Esophagus squamous epithelium (tissue), 4 donors: Measurements from ENCODE around the gene CBFA2T2. TPM values are rescaled to one million over a fixed set of nuclear protein-coding genes. Genes with fewer than 3 reads are reported as not detected.

Experiments used
- total RNA-seq, 4 donors: library from RNA; depleted of rRNA; stranded (reverse); fragments of >200 nt; gene quantifications; one replicate each; pipeline ENCODE4 v1.1.0, GENCODE V29; 2016

CBFA2T2 gene
- total RNA-seq, 4 donors from 2014 or later: 10.5 to 15.6 (median 10.8) TPM

Other genes starting within 250 kb of the CBFA2T2 start
- 10 to 100 TPM in 1 of 4 donors, 1 to 10 TPM in 1, under 1 TPM in 1, not detected in 1; 0.38 to 99.4 (median 4.3) TPM for gene BPIFB1, start 206.9 kb upstream of the CBFA2T2 start, total RNA-seq
- 10 to 100 TPM; 13.5 to 23.2 (median 20.1) TPM for gene CDK5RAP1, start 88.6 kb upstream of the CBFA2T2 start, total RNA-seq
- 10 to 100 TPM in 3 of 4 donors, 1 to 10 TPM in 1; 6.3 to 27.3 (median 14.0) TPM for gene SNTA1, start 46.3 kb upstream of the CBFA2T2 start, total RNA-seq
- not detected for gene C20orf144, start 172.2 kb downstream of the CBFA2T2 start, total RNA-seq
- gene ACTL10, start 176.8 kb downstream of the CBFA2T2 start, total RNA-seq: 1 to 10 TPM; 1.8 to 4.4 (median 3.5) TPM
- gene NECAB3, start 184.3 kb downstream of the CBFA2T2 start, total RNA-seq: 10 to 100 TPM; 12.6 to 25.9 (median 19.1) TPM
- 1 to 10 TPM; 2.1 to 4.8 (median 3.1) TPM for gene E2F1, start 196.3 kb downstream of the CBFA2T2 start, total RNA-seq
- 10 to 100 TPM in 2 of 4 donors, 1 to 10 TPM in 2; 3.4 to 11.7 (median 7.6) TPM for gene PXMP4, start 230.2 kb downstream of the CBFA2T2 start, total RNA-seq
- 1 to 10 TPM; 1.7 to 4.0 (median 3.2) TPM for gene ZNF341, start 241.9 kb downstream of the CBFA2T2 start, total RNA-seq